OCI-LY1 (cell line): Measurements from ENCODE around the gene CLASRP.
A peak's percentile ranks its signal among the peaks of the same experiment; 100 is the strongest.

Experiments used
- H2AFZ ChIP-seq: fragments of 200-600 bp; sonication (generic), shearing (Covaris generic); 2 replicates; pipeline ENCODE4 v1.6.0; 2014; ENCODE audit warnings: antibody characterized with exemption, mild to moderate bottlenecking, low read length
- H3F3A ChIP-seq: fragments of 200-600 bp; sonication (generic), shearing (Covaris generic); 2 replicates; pipeline ENCODE4 v1.6.0; 2014; ENCODE audit warnings: mild to moderate bottlenecking, antibody characterized with exemption, low read length, moderate library complexity; ENCODE audit not compliant: insufficient read depth
- H3K27ac ChIP-seq: fragments of 200-600 bp; sonication (generic); 2 replicates; pipeline ENCODE4 v1.5.1; 2014; ENCODE audit warnings: low read length, mixed run types, mild to moderate bottlenecking, low read depth; ENCODE audit not compliant: poor library complexity, severe bottlenecking
- H3K27me3 ChIP-seq: fragments of 200-600 bp; sonication (generic); 2 replicates; pipeline ENCODE4 v1.6.0; 2014; ENCODE audit warnings: antibody characterized with exemption, mild to moderate bottlenecking, low read length, moderate library complexity; ENCODE audit not compliant: insufficient read depth
- H3K36me3 ChIP-seq: fragments of 200-600 bp; sonication (generic); 2 replicates; pipeline ENCODE4 v1.6.1; 2014; ENCODE audit warnings: mild to moderate bottlenecking, antibody characterized with exemption, low read length, moderate library complexity, mixed read lengths; ENCODE audit not compliant: insufficient read depth
- H3K4me1 ChIP-seq: fragments of 200-600 bp; sonication (generic); 2 replicates; pipeline ENCODE4 v1.5.1; 2014; ENCODE audit warnings: mild to moderate bottlenecking, low read length, moderate library complexity; ENCODE audit not compliant: insufficient read depth, severe bottlenecking
- H3K4me2 ChIP-seq: fragments of 200-600 bp; sonication (generic), shearing (Covaris generic); 2 replicates; pipeline ENCODE4 v1.6.1; 2014; ENCODE audit warnings: low read length
- H3K4me3 ChIP-seq: fragments of 200-600 bp; sonication (generic); 2 replicates; pipeline ENCODE4 v1.5.1; 2014; ENCODE audit warnings: low read length, low read depth, mild to moderate bottlenecking, mixed read lengths; ENCODE audit not compliant: poor library complexity, severe bottlenecking
- H3K79me2 ChIP-seq: fragments of 200-600 bp; shearing (Covaris generic); 2 replicates; pipeline ENCODE4 v1.6.1; 2016; ENCODE audit warnings: mixed run types, low read length, mixed read lengths; ENCODE audit not compliant: insufficient read depth
- H3K9ac ChIP-seq: fragments of 200-600 bp; sonication (generic), shearing (Covaris generic); 2 replicates; pipeline ENCODE4 v1.6.1; 2014; ENCODE audit warnings: mild to moderate bottlenecking, low read length, mixed read lengths
- H3K9me2 ChIP-seq: fragments of 200-600 bp; sonication (generic), shearing (Covaris generic); 2 replicates; pipeline ENCODE4 v1.6.1; 2014; ENCODE audit warnings: low read depth, mild to moderate bottlenecking, low read length, mixed read lengths
- H3K9me3 ChIP-seq: fragments of 200-600 bp; shearing (Covaris generic); 2 replicates; pipeline ENCODE4 v1.6.1; 2014; ENCODE audit warnings: low read length, mixed read lengths
- H4K20me1 ChIP-seq: fragments of 200-600 bp; sonication (generic), shearing (Covaris generic); 2 replicates; pipeline ENCODE4 v1.6.0; 2016; ENCODE audit warnings: mild to moderate bottlenecking, low read length; ENCODE audit not compliant: insufficient read depth
- EZH2 ChIP-seq: fragments of 200-600 bp; sonication (generic), shearing (Covaris generic); IDR thresholded peaks from 2 replicates; pipeline ENCODE4 v1.8.0; 2017; ENCODE audit warnings: borderline replicate concordance, mixed run types, mild to moderate bottlenecking, antibody characterized with exemption, low read length, moderate library complexity, mixed read lengths
- TF ChIP-seq, protein P1 (sequence below): fragments of 200-600 bp; sonication (generic), shearing (Covaris generic); IDR thresholded peaks from 2 replicates; pipeline ENCODE4 v1.5.1; 2017; ENCODE audit warnings: mild to moderate bottlenecking, antibody characterized with exemption, low read length, moderate library complexity, mixed read lengths

The CLASRP gene

GRCh38 chr19:45051929-45052579 is 13.2 kb downstream of the CLASRP start:
- Histone ChIP-seq H3K4me1 (peaks cover 63% of the 10 kb centered on the region), H3K9me2 (no peaks in the 10 kb centered on the region), H4K20me1 (no peaks in the 10 kb centered on the region), H3K79me2 (peaks cover 13% of the 10 kb centered on the region), H3K9me3 (no peaks in the 10 kb centered on the region), H2AFZ (no peak overlapping the region), H3K36me3 (peaks cover 49% of the 10 kb centered on the region), H3K4me2 (peak overlapping the region; percentile 27; the same call in 1 of the 2 replicates), H3F3A (no peaks in the 10 kb centered on the region), H3K27ac (peak overlapping the region; percentile 96), H3K27me3 (no peaks in the 10 kb centered on the region), H3K9ac (peak overlapping the region; percentile 22; the same call in 1 of the 2 replicates), H3K4me3 (no peak overlapping the region)
- TF ChIP-seq, protein P1, sequence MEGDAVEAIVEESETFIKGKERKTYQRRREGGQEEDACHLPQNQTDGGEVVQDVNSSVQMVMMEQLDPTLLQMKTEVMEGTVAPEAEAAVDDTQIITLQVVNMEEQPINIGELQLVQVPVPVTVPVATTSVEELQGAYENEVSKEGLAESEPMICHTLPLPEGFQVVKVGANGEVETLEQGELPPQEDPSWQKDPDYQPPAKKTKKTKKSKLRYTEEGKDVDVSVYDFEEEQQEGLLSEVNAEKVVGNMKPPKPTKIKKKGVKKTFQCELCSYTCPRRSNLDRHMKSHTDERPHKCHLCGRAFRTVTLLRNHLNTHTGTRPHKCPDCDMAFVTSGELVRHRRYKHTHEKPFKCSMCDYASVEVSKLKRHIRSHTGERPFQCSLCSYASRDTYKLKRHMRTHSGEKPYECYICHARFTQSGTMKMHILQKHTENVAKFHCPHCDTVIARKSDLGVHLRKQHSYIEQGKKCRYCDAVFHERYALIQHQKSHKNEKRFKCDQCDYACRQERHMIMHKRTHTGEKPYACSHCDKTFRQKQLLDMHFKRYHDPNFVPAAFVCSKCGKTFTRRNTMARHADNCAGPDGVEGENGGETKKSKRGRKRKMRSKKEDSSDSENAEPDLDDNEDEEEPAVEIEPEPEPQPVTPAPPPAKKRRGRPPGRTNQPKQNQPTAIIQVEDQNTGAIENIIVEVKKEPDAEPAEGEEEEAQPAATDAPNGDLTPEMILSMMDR, result no peak
- TF ChIP-seq EZH2, result no peak

- H3K27me3 ChIP-seq, result no peaks in the 10 kb centered on the region
- no peaks in the 10 kb centered on the region for H3K79me2 ChIP-seq
- H2AFZ ChIP-seq, result no peak overlapping the region
- no peaks in the 10 kb centered on the region for H3F3A ChIP-seq
- H3K4me2 ChIP-seq, result no peak overlapping the region
- no peak overlapping the region for H3K9ac ChIP-seq
- no peaks in the 10 kb centered on the region for H3K9me2 ChIP-seq
- H3K4me1 ChIP-seq, result peaks cover 21% of the 10 kb centered on the region
- no peaks in the 10 kb centered on the region for H4K20me1 ChIP-seq
- peaks cover 89% of the 10 kb centered on the region for H3K36me3 ChIP-seq
- H3K27ac ChIP-seq, result peak overlapping the region; percentile 68
- no peak overlapping the region for H3K4me3 ChIP-seq
- no peaks in the 10 kb centered on the region for H3K9me3 ChIP-seq
- TF ChIP-seq, protein P1, result no peak
- no peak for TF ChIP-seq EZH2
Measured at GRCh38 chr19:45056831-45057230, 18.0 kb downstream of the CLASRP start.

- Histone ChIP-seq H3K9me2 (no peaks in the 10 kb centered on the region), H3K4me2 (no peak overlapping the region), H3K79me2 (no peaks in the 10 kb centered on the region), H3K9me3 (no peaks in the 10 kb centered on the region), H3K4me1 (peaks cover 15% of the 10 kb centered on the region), H4K20me1 (no peaks in the 10 kb centered on the region), H3K36me3 (peaks cover 93% of the 10 kb centered on the region), H3K9ac (no peak overlapping the region), H3K27ac (peak overlapping the region; percentile 68), H3K27me3 (no peaks in the 10 kb centered on the region), H3F3A (no peaks in the 10 kb centered on the region), H2AFZ (no peak overlapping the region), H3K4me3 (no peak overlapping the region)
- TF ChIP-seq, protein P1, result no peak
- no peak for TF ChIP-seq EZH2
Measured at GRCh38 chr19:45057444-45057843, 18.6 kb downstream of the CLASRP start.
